Esophagus squamous epithelium (tissue), 4 donors: Measurements from ENCODE around the gene PLN.

ENCODE experiments used
- POLR2A ChIP-seq, 4 donors: fragments of 450-650 bp; IDR thresholded peaks; one replicate each; pipeline ENCODE4 v1.6.1; 2017; ENCODE audit warnings: antibody characterized with exemption in 4 of 4, mild to moderate bottlenecking in 4 of 4, moderate library complexity in 3 of 4
- TF ChIP-seq, protein P1 (sequence below), 6 experiments: fragments of 450-650 bp in 4 of 6; fragments of 200-600 bp in 2 of 6; sonication (generic) in 2 of 6; IDR thresholded peaks; one replicate each; pipeline ENCODE4 v1.5.1; 2016 to 2019; ENCODE audit warnings: antibody characterized with exemption in 6 of 6, mild to moderate bottlenecking in 4 of 6, moderate library complexity in 4 of 6

DNA sequence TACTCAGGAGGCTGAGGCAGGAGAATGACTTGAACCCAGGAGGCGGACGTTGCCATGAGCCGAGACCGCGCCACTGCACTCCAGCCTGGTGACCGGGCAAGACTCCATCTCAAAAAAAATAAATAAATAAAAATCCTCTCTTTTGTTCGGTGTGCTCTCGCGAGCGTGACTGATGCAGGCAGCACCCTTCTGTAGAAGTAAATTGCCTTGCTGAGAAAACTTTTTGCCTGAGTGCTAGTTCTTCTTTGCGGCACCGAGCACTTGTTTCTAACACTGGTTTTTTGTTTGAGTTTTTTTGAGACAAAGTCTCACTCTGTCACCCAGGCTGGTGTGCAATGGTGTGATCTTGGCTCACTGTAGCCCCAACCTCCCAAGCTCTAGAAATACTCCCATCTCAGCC, 30.5 kb downstream of the PLN start:
- TF ChIP-seq, protein P1, sequence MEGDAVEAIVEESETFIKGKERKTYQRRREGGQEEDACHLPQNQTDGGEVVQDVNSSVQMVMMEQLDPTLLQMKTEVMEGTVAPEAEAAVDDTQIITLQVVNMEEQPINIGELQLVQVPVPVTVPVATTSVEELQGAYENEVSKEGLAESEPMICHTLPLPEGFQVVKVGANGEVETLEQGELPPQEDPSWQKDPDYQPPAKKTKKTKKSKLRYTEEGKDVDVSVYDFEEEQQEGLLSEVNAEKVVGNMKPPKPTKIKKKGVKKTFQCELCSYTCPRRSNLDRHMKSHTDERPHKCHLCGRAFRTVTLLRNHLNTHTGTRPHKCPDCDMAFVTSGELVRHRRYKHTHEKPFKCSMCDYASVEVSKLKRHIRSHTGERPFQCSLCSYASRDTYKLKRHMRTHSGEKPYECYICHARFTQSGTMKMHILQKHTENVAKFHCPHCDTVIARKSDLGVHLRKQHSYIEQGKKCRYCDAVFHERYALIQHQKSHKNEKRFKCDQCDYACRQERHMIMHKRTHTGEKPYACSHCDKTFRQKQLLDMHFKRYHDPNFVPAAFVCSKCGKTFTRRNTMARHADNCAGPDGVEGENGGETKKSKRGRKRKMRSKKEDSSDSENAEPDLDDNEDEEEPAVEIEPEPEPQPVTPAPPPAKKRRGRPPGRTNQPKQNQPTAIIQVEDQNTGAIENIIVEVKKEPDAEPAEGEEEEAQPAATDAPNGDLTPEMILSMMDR (IDR thresholded peaks at IDR 0.05): no peak
- no peak for TF ChIP-seq POLR2A (IDR thresholded peaks at IDR 0.05)
